DOHH2 (cell line): Measurements from ENCODE around the gene PDE4DIP.
"Not testable (repeated sequence)": the region's sequence is repeated elsewhere in the genome, so short reads cannot be mapped to it uniquely, and the experiment has no call there.

Experiments used
- H3F3A ChIP-seq: fragments of 200-600 bp; sonication (generic), shearing (Covaris generic); 2 replicates; pipeline ENCODE4 v1.6.0; 2016; ENCODE audit warnings: antibody characterized with exemption, mild to moderate bottlenecking; ENCODE audit not compliant: control insufficient read depth, insufficient read depth
- H3K27ac ChIP-seq: fragments of 200-600 bp; sonication (generic); 2 replicates; pipeline ENCODE4 v1.5.1; 2014; ENCODE audit warnings: low read depth, mild to moderate bottlenecking, low read length, moderate library complexity
- H3K27me3 ChIP-seq: fragments of 200-600 bp; sonication (generic); 2 replicates; pipeline ENCODE4 v1.6.1; 2014; ENCODE audit warnings: mild to moderate bottlenecking, low read length, mixed read lengths; ENCODE audit not compliant: control insufficient read depth
- H3K36me3 ChIP-seq: fragments of 200-600 bp; sonication (generic); 2 replicates; pipeline ENCODE4 v1.6.1; 2014; ENCODE audit warnings: mild to moderate bottlenecking, low read length, moderate library complexity, mixed read lengths; ENCODE audit not compliant: control insufficient read depth
- H3K4me1 ChIP-seq: fragments of 200-600 bp; sonication (generic); 2 replicates; pipeline ENCODE4 v1.6.1; 2014; ENCODE audit warnings: mild to moderate bottlenecking, low read length, mixed read lengths; ENCODE audit not compliant: control insufficient read depth
- H3K4me2 ChIP-seq: fragments of 200-600 bp; sonication (generic); 2 replicates; pipeline ENCODE4 v1.6.0; 2014; ENCODE audit warnings: mild to moderate bottlenecking, low read length, moderate library complexity
- H3K4me3 ChIP-seq: fragments of 200-600 bp; sonication (generic); 2 replicates; pipeline ENCODE4 v1.5.1; 2014; ENCODE audit warnings: mild to moderate bottlenecking, low read length, mixed read lengths
- H3K79me2 ChIP-seq: fragments of 200-600 bp; sonication (generic); 2 replicates; pipeline ENCODE4 v1.6.1; 2014; ENCODE audit warnings: mild to moderate bottlenecking, low read length, mixed read lengths; ENCODE audit not compliant: control insufficient read depth
- H3K9me2 ChIP-seq: fragments of 200-600 bp; sonication (generic); replicated peaks from 2 replicates; pipeline ENCODE4 v1.6.1; 2014; ENCODE audit warnings: mild to moderate bottlenecking, low read length, mixed read lengths; ENCODE audit not compliant: control insufficient read depth
- H3K9me3 ChIP-seq: fragments of 200-600 bp; sonication (generic); 2 replicates; pipeline ENCODE4 v1.6.1; 2014; ENCODE audit warnings: antibody characterized with exemption, low read length, mixed read lengths; ENCODE audit not compliant: control insufficient read depth, insufficient read depth
- H4K20me1 ChIP-seq: fragments of 200-600 bp; sonication (generic); 2 replicates; pipeline ENCODE4 v1.6.0; 2014; ENCODE audit warnings: low read depth, mild to moderate bottlenecking, antibody characterized with exemption, low read length, moderate library complexity; ENCODE audit not compliant: control insufficient read depth, insufficient read depth

The PDE4DIP gene

GRCh38 chr1:148879812-148880416 is 35.7 kb downstream of the PDE4DIP start:
- H3K27ac ChIP-seq, H3K36me3 ChIP-seq, H3K9me2 ChIP-seq, H3K79me2 ChIP-seq, H3K4me3 ChIP-seq, H3K4me2 ChIP-seq, H3K27me3 ChIP-seq, H3F3A ChIP-seq, H3K4me1 ChIP-seq, H3K9me3 ChIP-seq, H4K20me1 ChIP-seq: not testable (repeated sequence)

GRCh38 chr1:148881261-148881660 is 37.0 kb downstream of the PDE4DIP start:
- H3K4me1 ChIP-seq, H3K9me3 ChIP-seq, H3F3A ChIP-seq, H3K36me3 ChIP-seq, H3K79me2 ChIP-seq, H3K9me2 ChIP-seq, H3K27ac ChIP-seq, H3K4me2 ChIP-seq, H3K4me3 ChIP-seq, H3K27me3 ChIP-seq, H4K20me1 ChIP-seq: not testable (repeated sequence)

- not testable (repeated sequence) for H3K36me3 ChIP-seq, H3K27ac ChIP-seq, H3K4me3 ChIP-seq
Observed at GRCh38 chr1:148885219-148885618, 41.0 kb downstream of the PDE4DIP start.

GRCh38 chr1:148886293-148886692 is 42.1 kb downstream of the PDE4DIP start:
- not testable (repeated sequence) for H3K9me2 ChIP-seq, H3F3A ChIP-seq, H4K20me1 ChIP-seq, H3K27me3 ChIP-seq, H3K79me2 ChIP-seq, H3K4me1 ChIP-seq, H3K36me3 ChIP-seq, H3K27ac ChIP-seq, H3K9me3 ChIP-seq, H3K4me3 ChIP-seq, H3K4me2 ChIP-seq

More at GRCh38 chr1:148885219-148885618, 41.0 kb downstream of the PDE4DIP start:
- H3K4me1 ChIP-seq, H3K9me3 ChIP-seq, H3K27me3 ChIP-seq, H3K9me2 ChIP-seq, H3K79me2 ChIP-seq, H3F3A ChIP-seq, H3K4me2 ChIP-seq, H4K20me1 ChIP-seq: not testable (repeated sequence)

DNA sequence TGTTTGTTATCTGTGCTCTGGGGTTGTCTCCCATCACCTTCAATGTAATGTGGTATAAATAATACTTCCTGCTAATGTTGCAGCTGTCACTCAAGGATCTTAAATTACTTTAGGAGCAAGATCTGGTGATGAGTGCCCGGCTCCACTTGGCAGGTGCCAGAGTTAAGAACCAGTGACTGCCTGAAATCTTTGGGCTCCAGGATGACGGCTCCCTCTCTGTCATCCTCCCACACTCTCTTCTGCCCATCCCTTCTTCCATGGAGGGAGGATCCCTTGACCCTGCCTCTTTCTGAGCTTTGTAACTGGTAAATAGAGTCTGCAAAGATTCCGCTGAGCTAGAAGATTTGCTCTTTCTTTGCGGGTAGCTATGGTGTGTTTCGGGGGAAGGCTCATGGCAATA is 44.4 kb downstream of the PDE4DIP start:
- not testable (repeated sequence) for H3K9me2 ChIP-seq, H3K4me2 ChIP-seq, H3K36me3 ChIP-seq, H3K4me3 ChIP-seq, H3K4me1 ChIP-seq, H4K20me1 ChIP-seq, H3K9me3 ChIP-seq, H3K79me2 ChIP-seq, H3K27ac ChIP-seq, H3K27me3 ChIP-seq, H3F3A ChIP-seq

- not testable (repeated sequence) for H3K27me3 ChIP-seq, H3K9me2 ChIP-seq, H4K20me1 ChIP-seq, H3K4me3 ChIP-seq, H3K79me2 ChIP-seq, H3K4me1 ChIP-seq, H3K27ac ChIP-seq, H3F3A ChIP-seq, H3K36me3 ChIP-seq, H3K4me2 ChIP-seq, H3K9me3 ChIP-seq
Observed at GRCh38 chr1:148889267-148890074, 45.2 kb downstream of the PDE4DIP start.

DNA sequence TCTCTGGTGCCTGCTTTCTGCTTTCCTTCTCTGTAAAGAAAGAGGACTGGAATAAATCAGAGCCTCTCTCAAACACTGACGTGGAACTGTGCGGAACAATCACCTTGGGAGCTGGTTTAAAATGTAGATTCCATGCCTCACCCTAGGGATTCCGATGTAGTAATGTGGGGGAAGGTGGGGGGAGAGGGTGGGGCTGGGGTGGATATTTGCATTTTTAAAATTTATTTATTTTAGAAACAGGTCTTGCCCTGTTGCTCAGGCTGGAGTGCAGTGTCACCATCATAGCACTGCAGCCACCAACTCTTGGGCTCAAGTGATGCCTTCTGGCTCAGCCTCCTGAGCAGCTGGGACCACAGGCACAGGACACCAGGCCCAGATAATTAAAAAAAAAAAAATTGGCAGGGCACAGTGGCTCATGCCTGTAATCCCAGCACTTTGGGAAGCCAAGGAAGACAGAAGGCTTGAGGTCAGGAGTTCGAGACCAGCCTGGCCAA is 45.9 kb downstream of the PDE4DIP start:
- H3K4me2 ChIP-seq, H3K4me3 ChIP-seq, H3K27ac ChIP-seq, H3K9me3 ChIP-seq, H3K9me2 ChIP-seq, H3K27me3 ChIP-seq, H3K4me1 ChIP-seq, H3K36me3 ChIP-seq, H3F3A ChIP-seq, H3K79me2 ChIP-seq, H4K20me1 ChIP-seq: not testable (repeated sequence)
